Mucosa of rectum (tissue), 2 donors: ENCODE results near the gene LZTS2.

ENCODE experiments used
- H3K27ac ChIP-seq, 2 donors: one replicate each; pipeline ENCODE4 v1.7.0; 2013; ENCODE audit warnings: inconsistent platforms in 2 of 2, low read depth in 2 of 2, low read length in 2 of 2
- H3K27me3 ChIP-seq, 2 donors: one replicate each; pipeline ENCODE4 v1.7.0; 2013; ENCODE audit warnings: low read length in 2 of 2; ENCODE audit not compliant: control insufficient read depth in 2 of 2, insufficient read depth in 2 of 2
- H3K36me3 ChIP-seq, 2 donors: one replicate each; pipeline ENCODE4 v1.7.0; 2013; ENCODE audit warnings: low read length in 2 of 2; ENCODE audit not compliant: control insufficient read depth in 2 of 2, insufficient read depth in 2 of 2
- H3K4me1 ChIP-seq, 2 donors: one replicate each; pipeline ENCODE4 v1.7.0; 2013; ENCODE audit warnings: low read length in 2 of 2, mild to moderate bottlenecking in 1 of 2; ENCODE audit not compliant: control insufficient read depth in 2 of 2, insufficient read depth in 2 of 2
- H3K4me3 ChIP-seq, 2 donors: one replicate each; pipeline ENCODE4 v1.7.0; 2013; ENCODE audit warnings: low read length in 2 of 2
- H3K9ac ChIP-seq, 2 donors: one replicate each; pipeline ENCODE4 v1.7.0; 2013; ENCODE audit warnings: low read length in 2 of 2, low read depth in 1 of 2, mild to moderate bottlenecking in 1 of 2
- H3K9me3 ChIP-seq, 2 donors: one replicate each; pipeline ENCODE4 v1.7.0; 2013; ENCODE audit warnings: low read length in 2 of 2; ENCODE audit not compliant: control insufficient read depth in 2 of 2
- donor health status: healthy.
- donor health status: Normal muscosa, but diverticular disease.

LZTS2 gene

DNA sequence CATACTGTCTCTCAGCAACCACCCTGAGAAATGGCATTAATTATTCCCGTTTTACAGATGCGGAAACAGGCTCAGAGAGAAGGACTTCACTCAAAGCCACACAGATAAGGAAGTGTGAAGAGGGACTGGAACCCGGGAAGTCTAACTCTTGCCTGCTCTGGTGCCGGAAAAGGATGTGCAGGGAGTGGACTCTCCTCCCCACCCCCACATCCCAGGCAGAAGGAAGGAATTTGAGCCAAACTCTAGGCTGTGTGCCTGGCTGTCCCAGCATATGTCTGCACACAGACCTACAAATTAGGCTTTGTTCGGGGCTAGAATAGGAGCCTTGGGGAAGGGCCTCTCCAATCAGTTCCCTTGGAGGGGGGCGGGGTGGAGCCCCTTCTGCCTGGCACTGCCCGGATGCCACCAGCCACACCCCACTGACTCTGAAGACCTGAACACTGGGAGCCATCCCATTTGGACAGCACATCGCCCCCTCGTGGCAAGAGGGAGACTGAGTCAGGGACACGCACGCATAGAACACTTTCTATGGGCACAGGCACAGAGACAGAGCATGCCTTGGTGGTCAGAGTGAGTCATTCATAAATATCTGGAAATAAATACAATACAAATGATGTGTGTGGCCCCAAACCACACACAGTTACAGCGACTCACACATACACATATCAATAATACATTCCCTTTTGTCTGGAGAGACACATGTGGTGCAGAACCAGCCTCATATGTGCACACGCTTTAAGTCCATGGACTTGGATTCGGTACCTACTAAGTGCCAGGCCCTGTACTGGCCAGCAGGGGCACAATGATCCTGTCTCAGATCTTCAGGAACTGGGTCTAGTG, 13.1 kb downstream of the LZTS2 start:
- no peaks in the 10 kb centered on the region for H3K9me3 ChIP-seq
- peak overlapping the region in 1 of 2 donors; percentile 1 for H3K4me3 ChIP-seq
- H3K27ac ChIP-seq: peak overlapping the region in 1 of 2 donors; percentile 49
- peaks cover 4% of the 10 kb centered on the region in 2 donors for H3K4me1 ChIP-seq
- H3K27me3 ChIP-seq: no peaks in the 10 kb centered on the region
- H3K36me3 ChIP-seq: no peaks in the 10 kb centered on the region
- H3K9ac ChIP-seq: no peak overlapping the region

DNA sequence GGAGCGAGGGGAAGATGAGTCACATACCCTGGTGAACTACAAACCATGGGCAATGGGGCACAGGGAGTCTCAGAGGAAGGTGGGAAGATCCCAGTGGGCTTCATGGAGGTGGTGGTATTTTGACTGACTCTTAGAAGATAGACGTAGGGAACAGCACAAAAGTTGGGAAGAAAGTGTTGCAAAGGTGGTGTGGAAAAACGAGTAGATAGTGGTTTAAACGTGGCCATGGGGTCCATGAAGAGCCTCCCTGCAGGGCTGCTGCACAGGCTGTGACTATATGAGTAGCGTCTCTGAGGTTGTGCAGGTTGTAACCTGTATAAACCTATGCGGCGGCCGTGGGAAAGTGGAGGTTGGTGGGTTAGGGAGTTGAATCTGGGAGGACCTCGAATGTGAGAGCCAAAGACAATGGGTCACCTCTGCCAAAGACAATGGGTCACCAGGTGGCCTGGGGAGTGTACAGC, 13.8 kb downstream of the LZTS2 start:
- no peak overlapping the region for H3K9ac ChIP-seq
- no peak overlapping the region for H3K27ac ChIP-seq

GRCh38 chr10:101014230-101014884, 14.7 kb downstream of the LZTS2 start:
- H3K27ac ChIP-seq: no peak overlapping the region
- H3K4me1 ChIP-seq: peaks cover 4% of the 10 kb centered on the region in 2 donors
- H3K9ac ChIP-seq: no peak overlapping the region
- H3K4me3 ChIP-seq: no peak overlapping the region
- peaks cover 0 to 2% of the 10 kb centered on the region in 2 donors for H3K27me3 ChIP-seq
- no peaks in the 10 kb centered on the region for H3K9me3 ChIP-seq
- no peaks in the 10 kb centered on the region for H3K36me3 ChIP-seq

More for the DNA sequence above, 13.8 kb downstream of the LZTS2 start:
- H3K9me3 ChIP-seq: no peaks in the 10 kb centered on the region
- peak overlapping the region in 1 of 2 donors; percentile 1 for H3K4me3 ChIP-seq
- no peaks in the 10 kb centered on the region for H3K27me3 ChIP-seq
- no peaks in the 10 kb centered on the region for H3K36me3 ChIP-seq
- H3K4me1 ChIP-seq: peaks cover 0 to 4% of the 10 kb centered on the region in 2 donors

DNA sequence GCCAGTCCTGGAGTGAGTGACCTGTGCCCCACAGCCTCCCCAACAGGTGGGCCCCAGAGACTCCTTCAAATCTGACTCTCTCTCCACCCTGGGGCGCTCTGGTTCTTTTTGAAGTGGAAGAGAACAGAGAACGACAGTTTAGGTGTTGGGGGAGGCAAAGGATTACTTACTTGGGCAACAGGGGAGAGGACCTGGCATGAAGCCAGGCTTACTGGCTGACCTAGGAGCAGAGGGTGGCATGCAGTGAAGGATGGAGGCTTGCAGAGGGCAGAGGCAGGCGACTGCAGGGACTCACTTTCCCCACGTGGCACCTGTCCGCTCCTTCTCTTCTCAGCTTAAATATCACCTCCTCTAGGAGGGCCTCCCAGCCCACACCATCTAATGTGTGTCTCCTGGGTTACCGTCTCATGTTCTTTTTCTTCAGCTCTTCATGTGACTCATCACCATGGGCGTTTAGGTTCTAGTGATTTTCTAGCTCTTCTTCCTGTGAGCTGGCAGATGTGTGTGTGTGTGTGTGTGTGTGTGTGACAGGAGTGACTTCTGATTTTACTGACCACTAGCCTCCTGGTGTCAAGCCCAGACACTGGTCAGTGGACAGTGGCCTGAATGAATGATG, 15.5 kb downstream of the LZTS2 start:
- peaks cover 4% of the 10 kb centered on the region in 2 donors for H3K4me1 ChIP-seq
- H3K36me3 ChIP-seq: no peaks in the 10 kb centered on the region
- H3K27ac ChIP-seq: no peak overlapping the region
- H3K9ac ChIP-seq: no peak overlapping the region
- H3K9me3 ChIP-seq: no peaks in the 10 kb centered on the region
- peaks cover 0 to 2% of the 10 kb centered on the region in 2 donors for H3K27me3 ChIP-seq
- no peak overlapping the region for H3K4me3 ChIP-seq

- H3K4me3 ChIP-seq: no peak overlapping the region
- no peaks in the 10 kb centered on the region for H3K36me3 ChIP-seq
- peaks cover 4% of the 10 kb centered on the region in 2 donors for H3K4me1 ChIP-seq
- peaks cover 0 to 2% of the 10 kb centered on the region in 2 donors for H3K27me3 ChIP-seq
- no peak overlapping the region for H3K27ac ChIP-seq
- H3K9ac ChIP-seq: no peak overlapping the region
- no peaks in the 10 kb centered on the region for H3K9me3 ChIP-seq
Measured at GRCh38 chr10:101015582-101015973, 16.0 kb downstream of the LZTS2 start.

GRCh38 chr10:101016814-101017213, 17.2 kb downstream of the LZTS2 start:
- peaks cover 4% of the 10 kb centered on the region in 2 donors for H3K4me1 ChIP-seq

GRCh38 chr10:101018118-101018599, 18.6 kb downstream of the LZTS2 start:
- peaks cover 0 to 2% of the 10 kb centered on the region in 2 donors for H3K27me3 ChIP-seq
- H3K4me3 ChIP-seq: no peak overlapping the region
- H3K4me1 ChIP-seq: peaks cover 2 to 4% of the 10 kb centered on the region in 2 donors
- H3K9ac ChIP-seq: peak overlapping the region in 1 of 2 donors; percentile 14
- no peak overlapping the region for H3K27ac ChIP-seq
- H3K9me3 ChIP-seq: no peaks in the 10 kb centered on the region
- H3K36me3 ChIP-seq: no peaks in the 10 kb centered on the region

More at GRCh38 chr10:101016814-101017213, 17.2 kb downstream of the LZTS2 start:
- no peak overlapping the region for H3K27ac ChIP-seq
- H3K27me3 ChIP-seq: peaks cover 0 to 2% of the 10 kb centered on the region in 2 donors
- H3K9ac ChIP-seq: no peak overlapping the region
- no peak overlapping the region for H3K4me3 ChIP-seq
- no peaks in the 10 kb centered on the region for H3K36me3 ChIP-seq
- no peaks in the 10 kb centered on the region for H3K9me3 ChIP-seq

GRCh38 chr10:101018600-101019439, 19.2 kb downstream of the LZTS2 start:
- peaks cover 0 to 4% of the 10 kb centered on the region in 2 donors for H3K4me1 ChIP-seq
- no peak overlapping the region for H3K4me3 ChIP-seq
- H3K9ac ChIP-seq: peak overlapping the region in 1 of 2 donors; percentile 14
- no peaks in the 10 kb centered on the region for H3K9me3 ChIP-seq
- H3K27ac ChIP-seq: no peak overlapping the region
- H3K27me3 ChIP-seq: peaks cover 0 to 2% of the 10 kb centered on the region in 2 donors
- H3K36me3 ChIP-seq: no peaks in the 10 kb centered on the region

- Histone ChIP-seq H3K9ac (no peak overlapping the region), H3K27me3 (peaks cover 0 to 2% of the 10 kb centered on the region in 2 donors), H3K27ac (no peak overlapping the region), H3K9me3 (no peaks in the 10 kb centered on the region), H3K36me3 (no peaks in the 10 kb centered on the region), H3K4me1 (peaks cover 0 to 4% of the 10 kb centered on the region in 2 donors), H3K4me3 (no peak overlapping the region)
Measured at GRCh38 chr10:101019440-101019703, 19.8 kb downstream of the LZTS2 start.
